GM18498 (cell line): ENCODE data around the gene ALKBH8.
A peak's percentile ranks its signal among the peaks of the same experiment; 100 is the strongest.
"Not testable (repeated sequence)": the region's sequence is repeated elsewhere in the genome, so short reads cannot be mapped to it uniquely, and the experiment has no call there.

ENCODE experiments used
- ATAC-seq: cut with Tn5 transposase; IDR thresholded peaks from one replicate; pipeline ENCODE4 v1.9.1; 2021; ENCODE audit warnings: mild to moderate bottlenecking, moderate library complexity; ENCODE audit not compliant: unreplicated experiment

Gene ALKBH8

DNA sequence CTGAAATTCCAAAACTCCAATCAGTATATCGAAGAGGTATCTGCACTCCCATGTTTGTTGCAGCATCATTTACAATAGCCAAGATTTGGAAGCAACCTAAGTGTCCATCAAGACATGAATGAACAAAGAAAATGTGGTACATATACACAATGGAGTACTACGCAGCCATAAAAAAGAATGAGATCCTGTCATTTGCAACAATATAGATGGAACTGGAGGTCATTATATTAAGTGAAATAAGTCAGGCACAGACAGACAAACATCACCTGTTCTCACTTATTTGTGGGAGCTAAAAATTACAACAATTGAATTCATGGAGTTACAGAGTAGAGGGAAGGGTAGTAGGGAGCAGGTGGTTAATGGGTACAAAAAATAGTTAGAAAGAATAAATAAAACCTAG lies 13.6 kb upstream of the ALKBH8 start:
- not testable (repeated sequence) for ATAC-seq

DNA sequence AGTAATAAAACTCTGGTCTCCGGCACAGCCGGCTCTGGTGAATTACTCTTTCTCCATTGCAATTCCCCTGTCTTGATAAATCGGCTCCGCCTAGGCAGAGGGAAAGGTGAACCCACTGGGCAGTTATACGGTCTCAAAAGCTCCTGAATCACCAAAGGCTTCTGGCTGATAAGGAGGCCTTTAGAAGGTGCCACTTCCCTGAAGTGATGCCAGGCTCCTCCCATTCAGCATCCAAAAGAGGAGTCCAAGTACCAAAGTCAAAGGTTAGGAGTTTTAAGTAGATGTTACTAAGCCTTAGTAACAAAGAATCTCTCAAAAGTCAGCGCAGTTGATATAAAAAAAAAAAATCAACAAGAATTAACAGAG lies 11.8 kb upstream of the ALKBH8 start:
- ATAC-seq, result no peak

DNA sequence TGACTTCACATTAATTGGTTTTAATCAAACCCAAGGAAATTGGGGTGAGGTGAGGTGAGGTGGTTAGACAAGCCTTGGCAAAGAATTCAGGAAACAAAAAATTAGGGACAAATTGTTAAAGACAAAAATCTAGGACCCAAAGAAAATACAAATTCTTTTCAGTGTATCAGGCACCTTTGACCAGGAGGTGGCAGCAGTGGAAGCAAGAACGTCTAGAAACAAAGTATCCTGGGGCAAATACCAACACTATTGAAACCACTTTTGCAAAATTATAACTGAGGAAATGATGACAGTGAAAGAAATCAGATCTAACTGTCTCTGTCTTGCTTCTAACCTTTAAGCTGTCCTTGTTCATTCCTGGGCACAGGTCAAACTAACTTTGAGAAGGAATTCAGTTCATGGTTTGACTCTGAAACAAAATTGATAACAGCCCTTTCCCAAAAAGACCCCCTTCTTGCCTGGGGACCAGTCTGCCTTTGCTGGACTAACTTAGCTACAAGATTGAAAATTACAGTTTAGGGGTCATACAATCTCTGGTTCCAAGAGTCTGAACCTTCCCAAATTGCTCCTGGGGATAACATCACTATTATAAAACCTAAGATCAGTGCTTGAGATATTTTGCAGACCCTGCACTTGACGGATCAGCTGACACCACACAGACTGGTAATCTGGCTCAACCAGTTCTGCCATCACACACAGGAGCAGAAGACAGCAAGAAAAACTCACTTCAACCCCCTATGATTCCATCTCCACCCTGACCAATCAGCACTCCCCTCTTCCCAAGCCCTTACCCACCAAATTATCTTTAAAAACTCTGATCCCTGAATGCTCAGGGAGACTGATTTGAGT lies 11.2 kb upstream of the ALKBH8 start:
- not testable (repeated sequence) for ATAC-seq

DNA sequence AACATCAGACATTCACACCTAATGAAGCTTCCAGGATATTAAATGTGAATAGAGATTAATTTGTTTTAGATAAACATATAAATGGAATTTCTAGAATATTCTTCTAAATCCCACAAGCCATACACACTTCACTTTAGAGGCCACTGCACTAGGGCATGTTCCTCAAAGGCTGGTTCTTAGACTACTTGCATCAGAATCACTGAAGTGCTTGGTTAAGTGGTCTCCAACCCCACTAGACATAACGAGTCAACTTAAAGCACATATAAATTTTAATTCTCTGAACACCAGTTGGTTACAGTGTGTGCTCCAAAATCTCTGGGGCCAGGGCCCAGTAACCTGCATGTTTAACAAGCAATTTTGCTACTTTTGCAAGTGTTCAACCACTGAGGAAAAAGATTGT lies 7.9 kb upstream of the ALKBH8 start:
- ATAC-seq, result no peak

DNA sequence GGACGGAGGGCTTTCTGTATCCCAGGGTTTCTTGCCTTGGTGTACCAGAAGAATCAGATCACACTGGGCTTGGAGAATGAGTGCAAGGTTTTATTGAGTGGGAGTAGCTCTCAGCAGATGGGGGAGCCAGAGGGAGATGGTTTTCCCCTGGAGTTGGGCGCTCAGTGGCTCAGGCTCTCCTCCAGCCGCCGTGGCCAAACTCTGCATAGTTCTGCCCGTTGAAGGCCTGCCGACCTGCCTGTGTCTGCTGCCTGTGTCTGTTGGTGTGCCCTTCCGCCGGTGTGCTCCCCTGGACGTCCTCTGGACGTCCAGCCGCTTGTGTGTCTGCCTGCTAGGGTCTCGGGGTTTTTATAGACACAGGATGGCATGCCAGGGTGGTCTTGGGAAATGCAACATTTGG lies 4.5 kb upstream of the ALKBH8 start:
- no peak for ATAC-seq

DNA sequence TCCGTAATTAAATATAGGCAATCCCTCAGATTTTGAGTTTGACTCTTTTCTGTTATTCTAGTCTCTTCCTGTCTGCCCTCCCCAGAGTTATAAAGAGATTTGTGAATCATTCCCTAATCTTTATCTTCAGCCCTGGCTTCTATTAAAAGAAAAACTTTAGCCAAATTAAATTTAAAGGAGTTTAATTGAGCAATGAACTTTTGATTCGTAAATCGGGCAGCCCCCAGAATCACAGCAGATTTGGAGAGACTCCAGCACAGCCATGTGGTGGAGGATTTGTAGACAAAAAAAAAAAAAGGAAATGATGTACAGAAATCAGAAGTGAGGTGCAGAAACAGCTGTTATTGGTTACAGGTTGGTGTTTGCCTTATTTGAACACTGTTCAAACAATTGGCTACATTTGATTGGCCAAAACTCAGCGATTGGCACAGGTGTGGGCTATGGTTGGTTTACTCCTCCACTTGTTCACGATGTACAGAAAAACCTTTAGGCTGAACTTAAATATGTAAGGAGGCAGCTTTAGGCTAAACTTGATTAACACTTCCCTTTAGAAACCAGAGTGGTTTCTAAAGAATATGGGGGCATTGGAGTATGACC lies 2.3 kb upstream of the ALKBH8 start:
- no peak for ATAC-seq

DNA sequence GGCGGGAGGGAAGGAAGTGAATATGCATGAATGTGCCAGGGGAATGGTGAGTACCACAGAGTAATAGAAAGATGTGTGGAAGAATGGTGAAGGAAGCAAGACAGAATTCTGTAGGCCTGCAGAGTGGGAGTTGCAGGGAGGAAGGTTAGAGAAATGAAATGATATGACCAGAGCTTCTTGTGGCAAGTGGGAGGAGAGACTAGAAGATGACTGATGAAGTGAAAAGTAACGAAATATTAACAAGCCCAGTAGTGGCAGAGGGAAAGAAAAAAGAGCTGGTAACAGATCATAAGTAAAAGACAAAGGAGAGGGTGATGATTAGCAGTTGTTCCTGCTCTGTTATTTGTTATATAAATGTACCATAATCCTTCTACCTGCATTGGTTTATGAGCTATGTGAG lies 1.0 kb upstream of the ALKBH8 start:
- no peak for ATAC-seq

DNA sequence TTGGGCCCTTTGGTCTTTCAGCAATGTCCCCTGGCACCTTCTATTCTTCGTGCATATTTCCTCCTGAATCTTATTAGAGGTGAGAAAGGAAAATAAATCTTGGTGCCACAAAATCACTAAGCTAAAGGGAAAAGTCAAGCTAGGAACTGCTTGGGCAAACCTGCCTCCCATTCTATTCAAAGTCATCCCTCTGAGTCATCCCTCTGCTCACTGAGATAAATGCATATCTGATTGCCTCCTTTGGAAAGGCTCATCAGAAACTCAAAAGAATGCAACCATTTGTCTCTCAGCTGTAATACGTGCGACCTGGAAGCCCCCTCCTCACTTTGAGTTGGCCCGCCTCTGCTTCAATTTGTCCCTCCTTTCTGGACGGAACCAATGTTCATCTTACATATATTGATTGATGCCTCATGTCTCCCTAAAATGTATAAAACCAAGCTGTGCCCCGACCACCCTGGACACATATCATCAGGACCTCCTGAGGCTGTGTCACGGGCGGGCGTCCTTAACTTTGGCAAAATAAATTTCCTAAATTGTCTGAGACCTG lies 493 bp upstream of the ALKBH8 start:
- peak; percentile 1 for ATAC-seq

DNA sequence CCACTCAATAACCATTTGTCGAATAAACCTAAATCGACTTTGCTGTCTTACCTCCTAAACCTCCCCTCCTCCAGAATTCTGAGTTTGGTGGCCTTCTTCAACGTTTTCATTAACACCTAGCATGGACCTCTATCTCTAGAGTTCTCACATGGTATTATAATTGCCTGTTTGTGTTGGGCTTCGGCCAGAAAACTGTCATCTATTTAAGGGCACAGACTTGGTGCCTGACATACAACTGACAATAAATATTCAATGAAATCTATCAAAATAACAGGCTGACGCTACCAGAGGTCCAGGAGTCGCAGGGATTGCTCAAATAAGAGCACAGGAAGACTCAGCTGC lies 687 bp downstream of the ALKBH8 start:
- ATAC-seq, result peak; percentile 13

DNA sequence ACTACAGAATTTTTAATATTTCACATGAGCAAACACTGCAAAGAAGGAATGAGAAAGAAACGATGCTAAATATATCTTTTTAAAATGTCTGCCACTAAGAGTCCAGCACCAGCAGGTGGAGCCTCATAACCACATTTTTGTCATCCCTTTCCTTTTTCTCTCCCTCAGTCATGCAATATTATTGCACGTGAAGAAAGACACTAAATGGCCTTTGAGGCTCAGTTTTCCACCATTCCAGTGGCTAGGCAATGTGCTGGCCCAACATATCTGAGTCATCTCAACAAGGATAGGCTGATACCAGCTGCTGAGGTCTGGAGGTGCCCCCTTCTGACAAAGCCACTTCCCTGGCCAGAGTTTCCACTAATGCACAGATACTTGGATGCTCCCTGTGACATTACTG lies 1.8 kb downstream of the ALKBH8 start:
- ATAC-seq, result peak; percentile 31

DNA sequence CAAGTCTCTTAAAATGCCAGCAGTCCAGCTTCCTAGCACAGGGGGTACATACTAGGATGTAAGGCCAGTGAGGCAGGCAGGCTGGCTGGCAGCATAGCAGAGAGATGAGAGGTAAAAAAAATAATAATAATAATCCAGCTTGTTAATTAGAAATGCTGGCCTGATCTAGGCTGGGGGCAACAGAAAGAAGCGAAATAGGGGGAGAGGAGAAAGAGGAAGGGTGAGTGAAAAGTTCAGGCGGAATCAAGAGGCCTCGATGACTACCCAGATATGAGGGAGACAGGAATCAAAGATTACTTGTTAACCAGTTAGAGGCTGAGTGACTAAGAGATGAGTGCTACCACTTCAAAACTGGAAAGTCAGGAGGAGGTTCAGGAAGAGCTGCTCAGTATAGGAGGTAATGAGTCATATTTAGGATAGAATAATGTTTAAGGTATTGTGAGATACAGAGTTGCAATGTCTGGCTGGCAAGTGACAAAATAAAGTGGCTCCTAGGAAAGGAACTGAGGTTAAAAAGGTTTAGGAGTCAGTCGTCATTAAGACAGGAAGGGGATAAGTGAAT lies 2.8 kb downstream of the ALKBH8 start:
- no peak for ATAC-seq

DNA sequence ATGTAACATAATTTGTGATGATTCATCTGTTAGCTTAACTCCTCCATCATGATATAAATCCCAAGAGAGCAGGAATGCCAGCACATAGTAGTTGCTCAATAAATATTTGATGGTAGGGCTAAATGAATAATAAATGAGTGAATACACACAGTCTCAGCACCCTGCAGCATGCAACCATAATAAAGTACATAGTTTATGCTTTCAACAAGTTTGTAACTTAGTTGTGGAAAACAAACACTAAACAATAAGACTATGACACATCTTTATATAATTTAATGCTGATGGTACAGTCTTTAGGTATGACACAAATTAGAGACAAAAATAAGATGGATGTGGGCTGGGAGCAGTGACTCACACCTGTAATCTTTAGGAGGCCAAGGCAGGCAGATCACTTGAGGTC lies 3.8 kb downstream of the ALKBH8 start:
- no peak for ATAC-seq

DNA sequence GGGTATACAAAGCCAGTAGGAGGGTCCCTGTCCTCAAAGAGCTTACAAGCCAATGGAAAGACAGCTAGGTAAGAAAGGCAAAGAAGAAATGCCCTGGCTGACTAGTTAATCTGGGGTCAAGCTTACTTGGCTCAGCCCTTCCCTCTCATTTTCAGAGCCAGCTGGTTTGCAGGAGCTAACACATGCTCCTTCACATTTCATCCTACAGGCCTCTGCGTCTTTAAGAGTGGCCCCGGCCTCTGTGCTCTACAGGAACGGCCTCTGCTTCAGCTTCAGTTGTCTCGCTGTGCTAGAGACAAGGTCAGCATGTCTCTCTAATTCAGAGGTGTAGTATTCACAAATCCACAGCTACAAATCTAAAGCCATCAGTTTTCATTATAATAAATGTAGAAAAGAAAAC lies 15.2 kb downstream of the ALKBH8 start:
- ATAC-seq, result no peak

DNA sequence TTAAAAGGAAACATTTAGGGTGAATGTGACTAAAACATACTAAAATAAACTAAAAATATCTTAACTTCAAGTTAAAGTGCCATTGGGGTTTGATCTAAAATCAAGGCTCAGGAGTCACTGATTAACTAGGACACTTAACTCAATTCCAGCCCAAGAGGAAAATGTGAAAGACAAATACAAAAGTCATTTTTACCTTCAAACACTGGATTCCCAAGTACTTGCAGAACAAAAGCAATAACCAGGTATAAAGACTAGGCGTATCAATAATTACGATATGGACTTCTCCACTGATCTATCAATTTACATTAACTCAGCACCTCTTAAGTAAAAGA lies 15.6 kb downstream of the ALKBH8 start:
- ATAC-seq, result no peak

DNA sequence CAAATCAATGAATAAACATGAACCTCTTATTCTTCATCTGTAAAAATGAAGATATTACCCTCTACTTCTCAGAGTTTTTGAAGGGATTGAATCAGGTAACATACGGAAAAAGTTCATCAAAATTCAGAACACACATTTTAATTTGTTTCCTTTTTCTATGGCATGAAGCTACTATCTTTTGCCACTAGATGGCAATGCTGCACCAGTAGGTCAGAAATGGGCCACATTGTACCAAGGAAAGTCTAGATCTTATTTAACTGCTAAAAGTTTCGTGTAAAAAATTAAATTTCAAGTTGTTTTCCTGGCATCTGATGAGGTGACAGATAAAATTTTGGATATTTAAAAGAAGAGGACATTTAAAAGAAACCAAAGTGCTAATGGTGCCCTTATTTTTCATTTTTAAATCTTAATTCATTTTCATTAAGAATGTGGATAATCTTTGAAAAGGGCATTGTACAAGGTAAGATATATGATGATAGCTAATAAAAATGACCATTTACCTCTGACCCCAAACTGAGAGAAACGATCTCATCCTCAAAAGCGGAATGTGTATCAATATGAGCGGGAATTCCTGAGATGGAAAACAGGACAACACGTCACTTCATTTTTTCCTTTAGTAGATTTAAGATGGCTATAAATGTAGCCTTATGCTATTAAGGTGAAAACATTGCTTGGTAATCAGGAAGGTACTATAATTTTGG lies 16.1 kb downstream of the ALKBH8 start:
- ATAC-seq, result peak; percentile 69

DNA sequence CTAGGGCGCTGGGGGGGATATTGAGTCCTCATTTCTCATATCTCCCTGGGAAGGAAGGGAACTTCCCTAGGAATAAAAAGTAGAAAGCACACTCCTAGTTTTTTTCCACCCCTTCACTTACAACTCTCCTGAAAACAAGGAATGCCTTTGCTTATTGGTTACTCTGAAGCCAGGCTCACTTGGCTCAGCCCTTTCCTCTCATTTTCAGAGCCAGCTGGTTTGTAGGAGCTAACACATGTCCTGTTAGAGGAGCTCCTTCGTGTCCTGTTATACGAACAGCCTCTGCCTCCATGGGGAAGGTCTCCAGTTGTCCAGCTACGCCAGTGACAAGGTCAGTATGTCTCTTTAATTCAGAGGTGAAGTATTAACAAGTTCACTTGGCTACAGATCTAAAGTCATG lies 17.6 kb downstream of the ALKBH8 start:
- no peak for ATAC-seq

DNA sequence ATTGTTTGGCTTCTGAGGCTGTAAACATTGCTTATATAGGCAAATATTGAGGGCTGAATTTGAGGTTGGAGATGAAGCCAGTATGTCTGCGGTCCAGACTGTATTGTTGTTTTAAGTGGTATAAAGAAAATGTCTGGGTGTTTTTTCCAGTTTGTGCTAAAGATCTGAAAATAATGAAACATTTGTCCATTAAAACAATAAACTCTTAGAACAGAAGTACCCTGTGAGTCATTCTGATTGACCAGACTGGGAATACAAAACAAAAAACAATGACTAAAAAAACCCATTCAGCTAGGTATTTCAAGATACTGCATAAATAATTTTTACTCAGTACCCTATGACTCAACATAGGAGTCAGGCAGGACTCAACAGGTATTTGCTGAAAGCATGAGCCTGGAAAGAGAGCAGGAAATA lies 20.4 kb downstream of the ALKBH8 start:
- ATAC-seq, result no peak

DNA sequence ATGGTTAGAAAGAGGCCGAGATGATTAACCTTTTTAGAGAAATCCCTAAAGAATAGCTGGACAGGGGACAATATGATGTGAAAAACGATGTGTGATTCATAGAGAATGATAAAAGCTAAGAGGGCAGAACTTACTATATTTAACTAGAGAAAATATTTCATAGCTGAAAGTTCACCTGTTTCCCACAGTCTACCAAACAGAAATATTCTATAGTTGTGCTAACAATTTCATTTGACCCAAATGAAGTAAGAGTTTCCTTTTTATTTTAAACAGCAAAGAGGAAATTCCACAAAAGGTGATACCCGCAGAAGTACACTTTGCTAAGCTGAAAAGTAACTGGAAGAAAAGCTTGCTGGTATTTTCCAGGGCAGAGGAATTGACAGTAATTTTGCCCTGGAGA lies 26.7 kb downstream of the ALKBH8 start:
- no peak for ATAC-seq

DNA sequence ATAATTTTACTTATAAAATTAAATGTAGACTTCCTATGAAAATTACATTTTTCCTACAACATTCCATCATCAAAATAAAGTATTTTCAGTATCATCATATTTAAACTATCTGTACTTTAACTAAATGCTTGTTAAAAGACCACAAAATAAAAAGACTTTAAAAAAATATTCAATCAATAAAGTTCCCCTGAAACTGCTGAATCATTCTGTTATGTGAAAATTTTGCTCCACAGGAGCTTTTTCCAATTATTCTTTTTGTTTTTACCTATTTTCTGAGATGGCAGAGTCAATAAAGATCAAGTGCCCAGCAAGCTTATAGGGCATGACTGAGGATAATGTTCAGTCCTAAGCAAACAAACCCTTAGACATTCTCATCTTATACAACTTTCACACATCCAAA lies 27.3 kb downstream of the ALKBH8 start:
- no peak for ATAC-seq

DNA sequence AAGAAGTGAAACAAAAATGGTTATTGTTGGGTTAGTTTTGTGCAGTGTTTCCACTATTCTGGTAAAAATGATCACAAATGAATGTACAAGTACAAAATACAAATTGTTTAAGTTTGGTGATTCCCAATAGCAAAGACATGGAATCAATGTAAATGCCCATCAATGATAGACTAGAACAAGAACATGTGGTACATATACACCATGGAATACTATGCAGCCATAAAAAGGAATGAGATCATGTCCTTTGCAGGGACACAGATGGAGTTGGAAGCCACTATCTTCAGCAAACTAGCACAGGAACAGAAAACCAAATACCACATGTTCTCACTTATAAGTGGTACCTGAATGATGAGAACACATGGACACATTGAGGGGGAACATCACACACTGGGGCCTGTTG lies 28.4 kb downstream of the ALKBH8 start:
- ATAC-seq, result not testable (repeated sequence)

DNA sequence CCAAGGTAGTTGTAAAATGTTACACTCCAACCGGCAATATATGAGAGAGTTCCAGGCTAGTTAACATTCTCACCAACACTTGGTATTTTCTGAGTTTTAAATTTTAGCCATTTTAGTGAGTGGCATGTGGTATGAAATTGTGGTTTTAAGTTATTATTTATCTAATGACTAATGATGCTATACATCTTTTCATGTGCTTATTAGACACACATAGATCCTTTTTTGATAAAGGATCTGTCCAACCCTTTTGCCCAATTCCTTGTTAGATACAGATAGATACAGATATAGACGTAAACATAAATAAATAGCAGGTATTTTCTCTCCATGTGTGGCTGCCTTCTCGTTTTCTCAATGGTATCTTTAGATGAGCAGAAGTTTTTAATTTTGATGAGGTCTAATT lies 39.3 kb downstream of the ALKBH8 start:
- ATAC-seq, result no peak

DNA sequence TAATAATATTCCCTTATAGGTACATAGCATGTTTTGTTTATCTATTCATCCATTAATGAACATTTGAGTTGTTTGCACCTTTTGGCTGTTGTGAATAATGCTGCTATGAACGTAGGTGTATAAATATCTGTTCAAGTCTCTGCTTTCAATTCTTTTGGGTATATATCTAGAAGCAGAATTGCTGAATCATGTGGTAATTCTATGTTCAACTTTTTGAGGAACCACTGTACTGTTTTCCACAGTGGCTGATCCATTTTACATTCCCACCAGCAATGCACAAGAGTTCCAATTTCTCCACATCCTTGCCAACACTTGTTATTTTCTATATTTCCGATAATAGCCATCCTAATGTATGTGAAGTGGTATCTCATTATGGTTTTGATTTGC lies 56.7 kb downstream of the ALKBH8 start:
- ATAC-seq, result no peak
